UCSD-AML1 (cell line): Measurements from ENCODE around the gene SND1.

Experiments used
- DNase-seq: peaks from one replicate; lab custom pipeline; 2025; ENCODE audit not compliant: unreplicated experiment; lab: John Stamatoyannopoulos, UW

SND1 gene

DNA sequence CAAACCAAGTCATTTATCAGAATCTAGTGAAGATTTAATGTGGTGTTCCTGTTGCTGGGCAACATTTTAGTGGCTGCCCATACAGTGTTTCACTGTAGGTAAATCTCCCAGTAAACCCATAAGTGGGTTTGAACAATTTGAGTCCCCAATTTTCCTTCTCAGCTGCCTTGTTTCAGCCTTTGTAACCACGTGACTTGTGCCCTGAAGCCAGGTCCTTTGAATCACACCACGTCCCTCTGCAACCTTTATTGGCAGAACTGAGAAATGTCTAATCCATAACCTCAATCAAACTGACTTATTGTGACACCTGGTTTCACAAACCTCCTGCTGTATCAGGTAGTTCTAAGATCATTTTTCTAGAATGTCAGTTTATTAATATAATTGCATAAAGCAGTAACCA is 30.1 kb downstream of the SND1 start:
- DNase-seq = no peak

DNA sequence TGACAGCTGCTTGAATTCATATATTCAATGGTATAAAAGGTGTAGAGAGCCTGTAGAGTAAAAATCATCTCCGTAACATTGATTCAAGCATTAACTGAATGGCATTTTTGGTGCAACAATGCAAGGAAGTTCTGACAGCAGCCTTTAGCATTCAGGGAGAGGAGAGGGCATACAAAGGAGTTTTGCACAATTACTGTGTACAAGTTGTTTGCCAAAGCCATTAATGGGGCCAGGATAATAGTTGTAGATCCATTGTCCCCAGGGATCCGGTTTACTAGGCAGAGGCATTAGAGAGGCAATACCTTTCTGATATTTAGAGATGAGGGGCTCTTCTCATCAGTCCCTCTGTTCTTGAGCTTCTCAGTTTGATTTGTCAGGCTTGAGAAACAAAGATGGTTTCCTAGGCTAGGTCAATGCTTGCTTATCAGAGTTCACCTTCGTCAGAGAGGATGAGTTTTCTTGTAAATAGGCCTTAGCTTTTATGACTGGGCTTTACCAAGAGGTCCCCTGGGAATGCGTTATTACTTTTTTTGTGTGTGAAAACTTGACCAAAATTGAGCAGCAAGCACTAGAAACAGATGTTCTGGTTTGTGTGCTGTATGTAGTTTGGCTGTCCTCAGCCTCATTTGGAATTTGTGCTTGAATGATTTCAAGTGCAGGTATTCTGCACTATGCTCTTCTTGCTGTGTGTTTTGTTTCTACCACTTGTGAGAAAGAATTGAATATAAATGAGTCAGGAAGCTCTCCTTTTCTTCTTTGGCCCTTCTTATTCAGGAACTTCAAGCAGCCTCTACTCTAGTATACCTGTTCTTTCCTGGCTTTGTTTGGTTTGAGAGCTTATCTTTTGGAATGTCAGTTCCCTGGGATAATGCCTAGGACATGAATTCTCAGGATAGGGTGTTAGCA is 32.0 kb downstream of the SND1 start:
- DNase-seq = no peak

DNA sequence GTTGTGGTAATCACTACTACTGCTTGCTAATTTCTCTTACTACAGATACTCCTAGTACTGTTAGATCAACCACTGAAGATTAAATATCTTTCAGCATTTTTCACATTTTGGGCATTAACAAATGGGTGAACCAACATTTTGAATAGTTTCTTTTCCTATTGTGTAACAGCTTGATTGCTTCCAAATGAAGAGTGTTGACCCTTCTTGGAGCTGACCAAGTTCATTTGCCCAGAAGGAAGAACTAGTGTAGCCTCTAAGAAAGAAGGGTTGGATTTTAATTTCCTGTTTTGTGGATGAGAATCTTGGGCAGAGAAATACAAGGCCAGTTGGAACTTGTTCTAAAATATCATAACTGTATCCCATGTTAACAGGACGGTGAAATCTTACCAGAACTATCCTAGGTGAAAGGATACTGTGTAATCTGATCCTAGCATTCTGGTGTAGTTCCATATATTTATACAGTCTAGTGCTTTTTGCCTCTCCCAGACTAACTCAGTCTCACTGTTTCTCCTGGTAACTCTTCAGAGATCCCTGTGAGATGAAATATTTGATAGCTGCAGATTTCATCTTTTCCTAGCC is 37.3 kb downstream of the SND1 start:
- no peak for DNase-seq

DNA sequence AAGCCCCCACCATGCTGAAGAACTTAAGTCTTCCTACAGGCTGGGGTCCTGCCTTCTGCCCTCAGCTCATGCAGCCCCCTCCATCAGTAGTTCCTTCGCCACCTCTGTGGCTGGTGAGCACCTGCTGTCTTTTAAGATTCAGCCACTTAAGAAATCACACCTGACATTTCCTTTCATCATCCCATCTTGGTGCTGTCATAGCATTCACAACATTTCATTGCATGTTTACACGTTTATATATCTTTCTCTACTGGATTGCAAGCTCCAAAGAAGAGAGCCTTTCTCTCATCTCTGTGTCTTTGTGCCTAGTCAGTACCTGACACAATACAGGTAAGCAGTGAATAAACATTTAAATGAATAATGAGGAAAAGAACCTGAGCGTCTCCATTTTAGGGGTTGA is 38.3 kb downstream of the SND1 start:
- no peak for DNase-seq

DNA sequence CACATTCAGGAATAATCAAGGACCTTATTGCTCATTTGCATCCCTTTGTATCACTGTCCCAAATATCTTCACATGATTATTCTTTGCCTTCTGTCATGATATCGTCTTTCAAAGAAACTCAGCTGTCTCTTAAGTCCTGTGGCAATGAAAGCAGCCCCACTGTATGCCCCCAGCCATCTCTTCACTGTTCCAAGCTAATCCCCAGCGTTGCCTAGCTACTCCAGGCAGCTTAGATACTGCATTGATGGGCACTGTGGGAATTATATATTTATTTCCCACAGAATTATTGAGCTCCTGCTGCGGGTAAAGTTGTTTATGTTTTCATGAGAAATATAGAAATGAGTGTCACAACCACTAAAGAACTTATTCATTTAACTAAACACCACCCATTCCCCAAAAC is 38.8 kb downstream of the SND1 start:
- no peak for DNase-seq

DNA sequence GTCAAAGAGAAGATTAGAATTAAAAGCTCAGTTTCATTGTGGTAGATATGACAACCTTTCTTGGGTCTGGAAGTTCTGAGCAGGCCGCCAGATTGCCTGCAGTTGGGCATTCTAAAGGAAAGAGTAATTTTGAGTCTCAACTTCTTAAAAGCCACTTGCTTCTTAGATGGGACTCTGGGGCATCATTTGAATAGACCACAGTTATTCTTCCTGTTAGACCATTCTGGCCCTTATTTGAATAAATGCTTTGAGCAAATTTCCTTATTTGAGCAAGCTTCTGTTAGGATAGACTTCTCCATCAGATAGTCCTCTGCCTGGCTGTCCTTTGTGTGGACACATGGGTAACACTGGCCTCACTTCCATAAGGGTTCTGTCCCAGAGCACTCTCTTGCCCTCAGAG is 40.2 kb downstream of the SND1 start:
- DNase-seq = no peak

DNA sequence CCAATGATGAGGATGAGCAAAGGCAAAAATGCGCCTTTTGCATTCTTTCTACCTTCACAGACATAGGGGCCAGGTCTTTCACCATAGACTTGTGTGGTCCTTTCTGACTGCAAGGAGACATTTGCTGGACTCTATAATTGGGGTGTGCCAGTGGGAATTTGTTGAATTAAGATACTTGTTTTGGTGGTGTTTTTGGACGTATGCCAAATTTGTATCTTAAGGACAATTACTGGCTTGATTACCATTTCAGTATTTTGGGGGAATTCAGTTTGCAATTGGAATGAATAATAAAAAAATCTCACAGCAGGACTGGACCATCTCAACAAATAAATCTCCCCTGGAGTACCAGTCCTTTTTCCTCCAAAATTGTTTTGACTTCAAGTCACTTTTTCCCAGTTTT is 47.9 kb downstream of the SND1 start:
- no peak for DNase-seq

DNA sequence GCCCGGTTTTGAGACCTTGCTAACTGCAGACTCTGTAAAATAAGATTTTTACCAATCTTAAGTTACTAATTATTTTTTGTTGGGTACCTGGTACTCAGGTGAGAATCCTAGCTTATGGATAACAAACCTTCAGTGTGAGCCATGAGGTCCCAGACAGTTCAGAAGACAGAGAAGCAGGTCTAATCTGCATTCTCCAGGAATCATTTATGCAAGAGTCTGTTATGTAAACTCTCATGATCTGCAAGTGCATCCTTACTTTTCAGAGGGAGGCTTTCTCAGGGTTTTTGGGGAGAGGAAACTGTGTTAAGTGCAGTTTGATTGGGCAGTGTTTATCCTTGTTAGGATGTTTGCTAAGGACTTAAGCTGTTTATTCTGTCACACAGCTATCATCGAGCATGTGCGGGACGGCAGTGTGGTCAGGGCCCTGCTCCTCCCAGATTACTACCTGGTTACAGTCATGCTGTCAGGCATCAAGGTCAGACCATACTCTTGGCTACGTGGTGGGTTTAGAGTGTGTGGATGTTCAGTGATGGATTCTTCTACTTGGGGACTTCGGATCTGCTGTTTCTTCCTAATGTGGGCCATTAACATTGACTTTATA is 50.2 kb downstream of the SND1 start:
- DNase-seq = no peak

DNA sequence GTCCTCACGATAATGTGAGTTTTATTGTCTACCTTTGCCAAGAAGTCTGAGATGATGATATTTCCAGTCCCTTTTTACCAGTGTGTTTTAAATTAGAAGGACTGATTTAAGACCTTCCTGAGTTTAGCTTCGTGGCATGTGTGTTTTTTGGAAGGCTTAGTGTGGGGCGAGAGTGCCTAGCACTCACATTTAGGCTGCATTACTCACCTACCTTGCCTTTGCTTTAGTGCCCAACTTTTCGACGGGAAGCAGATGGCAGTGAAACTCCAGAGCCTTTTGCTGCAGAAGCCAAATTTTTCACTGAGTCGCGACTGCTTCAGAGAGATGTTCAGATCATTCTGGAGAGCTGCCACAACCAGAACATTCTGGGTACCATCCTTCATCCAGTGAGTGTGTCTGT is 50.9 kb downstream of the SND1 start:
- DNase-seq = no peak

DNA sequence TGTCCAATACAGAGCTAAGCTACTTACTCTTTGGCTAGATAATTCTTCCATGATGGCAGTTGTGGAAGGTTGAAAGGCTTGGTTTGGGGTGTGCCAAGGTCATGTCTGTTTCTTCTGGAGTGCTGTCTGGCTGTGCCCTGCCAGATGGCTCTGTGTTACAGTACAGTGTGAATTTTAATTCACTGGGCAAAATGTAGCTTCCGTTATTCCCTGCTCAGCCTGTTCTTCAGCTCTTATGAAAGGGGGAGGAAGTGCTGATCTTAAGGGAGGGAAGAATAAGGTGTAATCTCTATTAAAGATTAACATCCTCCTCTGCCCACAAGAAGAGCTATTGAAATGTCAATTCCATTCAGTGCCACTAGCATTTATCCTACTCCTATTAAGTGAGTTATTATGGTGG is 52.2 kb downstream of the SND1 start:
- DNase-seq = no peak

DNA sequence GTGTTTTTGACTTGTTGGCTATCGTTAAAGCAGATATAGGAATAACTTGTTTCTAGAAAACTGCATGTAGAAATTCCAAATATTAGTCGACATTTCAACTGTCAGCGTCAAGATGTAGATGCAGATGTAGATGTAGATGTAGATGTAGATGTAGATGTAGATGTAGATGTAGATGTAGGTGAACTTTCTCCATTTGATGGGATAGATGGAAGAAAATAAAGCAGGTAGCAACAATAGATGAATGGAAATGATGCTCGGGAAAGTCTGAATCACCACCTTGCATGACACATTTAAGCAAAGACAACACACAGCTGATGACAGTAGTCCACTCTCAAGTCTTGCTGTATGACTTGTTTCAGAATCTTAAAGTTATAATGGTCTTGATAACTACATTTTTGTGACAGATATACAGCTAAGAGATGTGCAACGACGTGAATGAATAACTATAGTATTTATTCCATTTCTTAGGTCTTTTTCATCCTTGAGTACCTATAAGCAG is 53.5 kb downstream of the SND1 start:
- no peak for DNase-seq

DNA sequence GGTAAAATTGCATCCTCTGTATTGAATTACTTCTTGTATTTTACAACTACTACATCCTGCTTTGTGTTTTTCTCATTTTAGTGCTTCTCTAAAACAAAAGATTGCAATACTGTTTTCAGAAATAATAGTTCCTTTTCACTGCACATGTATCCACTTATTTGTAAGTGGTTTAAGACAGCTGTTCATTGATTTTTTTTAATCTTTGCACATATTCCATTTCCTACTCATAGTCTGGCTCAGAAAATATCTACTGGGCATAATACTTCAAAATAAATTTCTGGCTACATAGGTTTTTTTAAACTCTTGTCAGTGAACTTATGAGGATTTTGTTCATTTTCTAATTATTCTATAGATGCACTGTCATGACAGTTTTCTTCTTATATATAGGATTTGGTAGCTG is 54.8 kb downstream of the SND1 start:
- DNase-seq = no peak

DNA sequence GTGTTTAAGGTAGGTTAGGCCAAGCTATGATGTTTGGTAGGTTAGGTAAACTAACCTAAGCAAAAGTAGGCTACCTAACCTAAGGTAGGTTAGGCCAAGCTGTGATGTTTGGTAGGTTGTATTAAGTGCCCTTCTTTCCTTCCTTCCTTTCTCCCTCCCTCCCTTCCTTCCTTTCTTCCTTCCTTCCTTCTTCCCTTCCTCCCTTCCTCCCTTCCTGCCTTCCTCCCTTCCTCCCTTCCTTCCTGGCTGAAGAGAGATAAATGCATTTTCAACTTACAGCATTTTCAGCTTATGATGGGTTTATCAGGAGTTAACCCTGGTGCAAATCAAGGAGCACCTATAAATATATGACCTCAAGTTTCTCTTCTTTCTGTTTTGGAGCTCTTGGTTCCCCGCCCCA is 56.2 kb downstream of the SND1 start:
- no peak for DNase-seq

DNA sequence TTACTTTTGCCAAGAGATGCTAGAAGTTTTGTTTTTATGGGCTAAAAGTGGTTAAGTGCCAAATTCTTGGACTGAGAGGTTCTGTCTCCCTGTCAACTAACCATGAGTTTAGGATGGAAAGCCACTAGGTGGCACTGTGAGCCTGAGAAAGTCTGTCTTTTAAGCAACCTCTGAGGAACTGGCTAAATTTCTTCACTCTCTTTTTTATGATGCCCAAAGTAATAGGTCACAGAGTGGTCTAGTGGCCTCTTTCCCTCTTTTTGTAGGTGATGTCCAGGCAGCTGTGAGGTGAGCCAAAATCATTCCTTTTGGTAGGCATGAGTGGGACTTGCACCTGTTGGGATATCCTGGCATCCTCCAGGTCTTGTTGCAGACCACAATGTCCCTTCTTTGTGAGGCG is 56.8 kb downstream of the SND1 start:
- peak; percentile 13 for DNase-seq

DNA sequence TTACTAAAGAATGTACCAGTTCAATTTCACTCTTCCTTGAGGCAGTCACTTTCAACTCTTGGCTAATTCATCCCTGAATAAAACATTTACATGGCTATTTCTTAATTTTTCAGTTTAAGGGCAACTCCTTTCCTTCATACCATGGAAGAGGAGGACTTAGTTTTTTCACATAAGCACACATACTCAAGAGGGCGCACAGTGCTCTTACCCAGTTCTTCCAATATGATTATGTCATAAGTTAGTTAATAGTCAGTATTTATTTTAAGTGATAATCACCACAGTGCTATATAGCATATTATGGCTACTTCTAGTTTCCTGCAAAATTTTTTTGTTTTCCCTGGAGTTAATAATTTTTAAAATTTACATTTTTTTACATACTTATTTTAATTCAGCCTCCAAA is 58.6 kb downstream of the SND1 start:
- no peak for DNase-seq

DNA sequence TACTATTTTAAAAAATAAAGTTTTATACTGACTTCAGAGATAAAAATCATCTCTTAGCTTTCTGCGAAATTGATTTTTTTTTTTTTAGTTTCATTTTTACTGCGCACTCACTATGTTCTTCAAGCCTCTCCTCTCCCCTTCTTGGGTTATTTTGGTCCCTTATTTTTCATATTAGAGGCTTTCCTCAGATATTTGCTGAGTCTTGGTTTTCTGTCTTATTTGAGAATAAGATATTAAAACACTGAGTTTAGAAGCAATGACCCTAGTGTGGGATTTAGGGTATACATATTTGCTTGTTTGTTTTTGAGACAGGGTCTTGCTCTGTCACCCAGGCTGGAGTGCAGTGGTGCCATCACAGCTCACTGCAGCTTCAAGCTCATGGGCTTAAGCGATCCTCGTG is 59.9 kb downstream of the SND1 start:
- DNase-seq = no peak

DNA sequence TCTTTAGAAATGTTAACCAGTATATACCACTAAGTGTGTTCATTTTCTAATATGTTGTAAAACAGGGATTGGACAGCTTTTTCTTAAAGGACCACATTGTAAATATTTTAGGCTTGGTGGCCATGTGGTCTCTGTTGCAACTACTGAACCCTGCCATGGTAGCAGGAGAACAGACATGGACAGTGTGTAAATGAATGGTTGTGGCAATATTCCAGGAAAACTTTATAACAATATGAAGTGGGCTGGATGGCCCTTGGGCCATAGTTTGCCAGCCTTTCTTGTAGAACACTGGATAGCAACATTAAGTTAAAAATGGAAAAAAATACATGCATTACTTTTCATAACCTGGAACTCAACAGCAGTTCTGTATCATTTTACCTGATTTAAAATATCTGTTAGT is 61.0 kb downstream of the SND1 start:
- DNase-seq = no peak

DNA sequence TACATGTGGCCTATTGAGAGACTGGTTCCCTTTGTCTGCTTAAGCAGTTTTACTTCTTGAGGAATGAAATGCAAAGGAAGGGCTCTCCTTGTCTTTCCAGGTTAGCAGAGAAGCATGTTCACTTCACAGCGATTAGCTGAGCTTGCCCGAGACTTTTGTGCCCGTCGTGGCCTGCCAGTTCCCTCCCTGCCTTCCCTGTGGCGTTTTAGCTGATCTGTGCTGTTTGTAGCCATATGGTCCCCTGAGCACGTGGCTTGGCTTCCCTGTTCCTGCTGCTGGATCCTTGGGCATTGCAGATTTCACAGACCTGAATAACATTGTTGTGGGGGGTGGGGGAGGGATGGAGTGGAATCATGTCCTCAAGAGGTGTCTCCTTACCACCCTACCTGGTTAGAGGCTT is 61.8 kb downstream of the SND1 start:
- no peak for DNase-seq

DNA sequence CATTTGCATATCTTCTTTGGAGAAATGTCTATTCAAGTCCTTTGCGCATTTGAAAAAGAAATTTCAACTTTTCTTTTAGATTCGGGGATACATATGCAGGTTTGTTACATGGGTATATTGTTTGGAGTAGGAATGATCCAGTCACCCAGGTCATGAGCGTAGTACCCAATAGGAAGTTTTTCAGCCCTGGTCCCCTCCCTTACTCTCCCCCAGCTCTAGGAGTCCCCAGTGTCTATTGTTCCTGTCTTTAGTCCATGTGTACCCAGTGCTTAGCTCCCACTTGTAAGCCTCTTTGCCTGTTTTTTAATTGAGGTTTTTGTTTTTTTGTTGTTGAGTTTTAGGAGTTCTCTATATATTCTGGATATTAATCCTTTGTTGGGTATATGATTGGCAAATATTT is 63.3 kb downstream of the SND1 start:
- no peak for DNase-seq

DNA sequence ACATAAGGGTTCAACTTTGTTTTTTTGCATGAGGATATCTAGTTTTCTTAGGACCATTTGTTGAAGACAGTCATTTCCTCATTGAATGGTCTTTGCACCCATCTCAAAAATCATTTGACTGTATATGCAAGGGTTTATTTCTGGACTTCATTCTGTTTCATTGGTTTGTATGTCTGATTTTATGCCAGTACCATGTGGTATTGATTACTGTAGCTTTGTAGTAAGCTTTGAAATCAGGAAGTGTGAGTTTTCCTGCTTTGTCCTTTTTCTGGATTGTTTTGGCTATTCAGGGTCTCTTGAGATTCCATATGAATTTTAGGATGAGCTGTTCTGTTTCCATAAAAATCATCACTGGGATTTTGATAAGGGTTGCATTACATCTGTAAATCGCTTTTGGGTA is 63.9 kb downstream of the SND1 start:
- no peak for DNase-seq

DNA sequence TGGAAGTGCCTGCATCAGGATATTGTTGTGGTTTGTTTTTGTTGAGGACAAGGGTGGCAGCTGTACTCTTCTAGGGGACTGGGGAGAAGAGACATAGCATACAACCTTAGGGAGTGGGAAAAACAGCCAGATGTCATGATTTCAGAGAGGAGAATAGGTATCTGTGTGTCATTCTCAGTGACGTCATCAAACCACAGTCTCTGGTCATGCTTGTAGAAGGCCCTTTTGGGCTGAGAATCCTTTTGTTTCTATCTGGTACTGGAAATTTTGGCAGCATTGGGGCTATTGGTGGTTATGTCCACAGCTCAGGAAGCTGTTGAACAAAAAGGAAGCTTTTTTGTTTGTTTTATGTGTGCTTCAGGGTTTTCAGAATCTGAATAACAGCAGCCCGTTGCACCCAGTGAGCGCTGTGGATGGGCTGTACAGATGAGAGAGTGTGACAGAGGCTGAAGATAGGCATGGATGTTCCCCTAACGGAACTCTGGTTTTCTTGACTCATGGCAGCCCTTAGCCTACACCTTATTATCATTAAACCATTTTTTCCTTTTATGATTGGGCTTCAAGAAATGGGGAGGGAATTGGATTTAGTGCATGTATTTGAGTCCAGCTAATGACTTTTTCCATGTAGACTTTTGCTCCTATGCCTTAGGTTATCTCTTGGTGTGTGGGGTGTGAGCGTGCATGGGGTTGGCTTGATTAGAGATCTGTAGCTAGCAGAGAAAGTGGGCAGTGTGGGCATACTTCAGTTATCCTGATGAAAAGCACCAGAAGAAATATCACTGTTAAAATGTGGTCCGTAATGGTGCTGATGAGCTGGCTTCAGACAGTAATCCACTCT is 65.7 kb downstream of the SND1 start:
- DNase-seq = no peak

DNA sequence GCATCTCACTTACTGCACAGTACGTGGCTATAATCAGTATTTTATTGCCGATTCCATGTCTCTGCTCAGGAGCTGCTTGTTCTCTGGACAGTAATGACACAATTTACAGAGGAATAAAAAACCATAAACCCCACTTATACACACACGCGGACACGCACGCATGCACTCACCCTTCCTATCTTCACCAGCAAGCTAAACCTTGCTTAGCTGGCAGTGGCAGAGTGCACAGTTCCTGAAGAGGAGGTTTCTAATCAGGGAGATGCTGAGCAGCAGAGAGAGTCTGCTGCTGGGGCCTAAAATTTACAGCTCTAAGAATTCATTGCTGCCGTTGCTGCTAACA is 66.3 kb downstream of the SND1 start:
- no peak for DNase-seq
